GM21786 (cell line): ENCODE results near the gene RALY.
"Not testable (repeated sequence)": the region's sequence is repeated elsewhere in the genome, so short reads cannot be mapped to it uniquely, and the experiment has no call there.

ENCODE experiments used
- ATAC-seq: cut with Tn5 transposase; IDR thresholded peaks from one replicate; pipeline ENCODE4 v1.9.1; 2021; ENCODE audit not compliant: unreplicated experiment

RALY gene

GRCh38 chr20:34131491-34131890, 137.8 kb downstream of the RALY start:
- ATAC-seq = no peak

DNA sequence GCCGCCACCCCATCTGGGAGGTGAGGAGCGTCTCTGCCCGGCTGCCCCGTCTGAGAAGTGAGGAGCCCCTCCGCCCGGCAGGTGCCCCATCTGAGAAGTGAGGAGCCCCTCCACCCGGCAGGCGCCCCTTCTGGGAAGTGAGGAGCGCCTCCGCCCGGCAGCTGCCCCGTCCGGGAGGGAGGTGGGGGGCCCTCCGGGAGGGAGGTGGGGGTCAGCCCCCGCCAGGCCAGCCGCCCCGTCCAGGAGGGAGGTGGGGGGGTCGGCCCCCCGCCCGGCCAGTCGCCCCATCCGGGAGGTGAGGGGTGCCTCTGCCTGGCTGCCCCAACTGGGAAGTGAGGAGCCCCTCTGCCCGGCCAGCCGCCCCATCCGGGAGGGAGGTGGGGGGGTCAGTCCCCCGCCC, 138.8 kb downstream of the RALY start:
- ATAC-seq = not testable (repeated sequence)

DNA sequence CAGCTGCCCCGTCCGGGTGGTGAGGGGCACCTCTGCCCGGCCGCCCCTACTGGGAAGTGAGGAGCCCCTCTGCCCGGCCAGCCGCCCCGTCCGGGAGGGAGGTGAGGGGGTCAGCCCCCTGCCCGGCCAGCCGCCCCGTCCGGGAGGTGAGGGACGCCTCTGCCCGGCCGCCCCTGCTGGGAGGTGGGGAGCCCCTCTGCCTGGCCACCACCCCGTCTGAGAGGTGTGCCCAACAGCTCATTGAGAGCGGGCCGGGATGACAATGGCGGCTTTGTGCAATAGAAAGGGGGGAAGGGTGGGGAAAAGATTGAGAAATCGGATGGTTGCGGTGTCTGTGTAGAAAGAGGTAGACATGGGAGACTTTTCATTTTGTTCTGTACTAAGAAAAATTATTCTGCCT, 139.2 kb downstream of the RALY start:
- not testable (repeated sequence) for ATAC-seq

GRCh38 chr20:34133365-34133860, 139.7 kb downstream of the RALY start:
- ATAC-seq = not testable (repeated sequence)
